Osteocyte (in vitro differentiated cells): Measurements from ENCODE around the gene MMRN1. TPM values are rescaled to one million over a fixed set of nuclear protein-coding genes. Genes with fewer than 3 reads are reported as not detected.

Experiments
- DNase-seq: peaks from one replicate; pipeline ENCODE4 v3.0.0; 2021; ENCODE audit warnings: mixed read lengths; ENCODE audit not compliant: unreplicated experiment; ENCODE audit errors: extremely low spot score
- H3K27ac Mint-ChIP-seq: one replicate; pipeline ENCODE4 v1.8.0; 2021; ENCODE audit warnings: mild to moderate bottlenecking, mixed read lengths; ENCODE audit not compliant: unreplicated experiment
- H3K27me3 Mint-ChIP-seq: one replicate; pipeline ENCODE4 v1.8.0; 2021; ENCODE audit warnings: mixed read lengths; ENCODE audit not compliant: unreplicated experiment
- H3K36me3 Mint-ChIP-seq: one replicate; pipeline ENCODE4 v1.8.0; 2021; ENCODE audit warnings: mixed read lengths; ENCODE audit not compliant: unreplicated experiment
- H3K4me1 Mint-ChIP-seq: one replicate; pipeline ENCODE4 v1.8.0; 2021; ENCODE audit warnings: mixed read lengths; ENCODE audit not compliant: unreplicated experiment
- H3K4me3 Mint-ChIP-seq: one replicate; pipeline ENCODE4 v1.8.0; 2021; ENCODE audit warnings: mild to moderate bottlenecking, moderate library complexity, mixed read lengths; ENCODE audit not compliant: unreplicated experiment
- H3K9me3 Mint-ChIP-seq: one replicate; pipeline ENCODE4 v1.8.0; 2021; ENCODE audit warnings: mixed read lengths; ENCODE audit not compliant: unreplicated experiment
- long read RNA-seq: library from polyadenylated mRNA; unstranded; transcript quantifications from one replicate; pipeline ENCODE4 v2.0.0, GENCODE V29; 2021
- total RNA-seq: library from RNA; stranded (reverse); gene quantifications from 2 replicates; pipeline ENCODE4 v1.2.1, GENCODE V29; 2021
- TF ChIP-seq, protein P1 (sequence below): fragments of 200-600 bp; sonication (generic); IDR thresholded peaks from 2 replicates; pipeline ENCODE4 v1.5.0; 2021; ENCODE audit warnings: antibody characterized with exemption, mild to moderate bottlenecking, moderate library complexity

Gene MMRN1, protein sequence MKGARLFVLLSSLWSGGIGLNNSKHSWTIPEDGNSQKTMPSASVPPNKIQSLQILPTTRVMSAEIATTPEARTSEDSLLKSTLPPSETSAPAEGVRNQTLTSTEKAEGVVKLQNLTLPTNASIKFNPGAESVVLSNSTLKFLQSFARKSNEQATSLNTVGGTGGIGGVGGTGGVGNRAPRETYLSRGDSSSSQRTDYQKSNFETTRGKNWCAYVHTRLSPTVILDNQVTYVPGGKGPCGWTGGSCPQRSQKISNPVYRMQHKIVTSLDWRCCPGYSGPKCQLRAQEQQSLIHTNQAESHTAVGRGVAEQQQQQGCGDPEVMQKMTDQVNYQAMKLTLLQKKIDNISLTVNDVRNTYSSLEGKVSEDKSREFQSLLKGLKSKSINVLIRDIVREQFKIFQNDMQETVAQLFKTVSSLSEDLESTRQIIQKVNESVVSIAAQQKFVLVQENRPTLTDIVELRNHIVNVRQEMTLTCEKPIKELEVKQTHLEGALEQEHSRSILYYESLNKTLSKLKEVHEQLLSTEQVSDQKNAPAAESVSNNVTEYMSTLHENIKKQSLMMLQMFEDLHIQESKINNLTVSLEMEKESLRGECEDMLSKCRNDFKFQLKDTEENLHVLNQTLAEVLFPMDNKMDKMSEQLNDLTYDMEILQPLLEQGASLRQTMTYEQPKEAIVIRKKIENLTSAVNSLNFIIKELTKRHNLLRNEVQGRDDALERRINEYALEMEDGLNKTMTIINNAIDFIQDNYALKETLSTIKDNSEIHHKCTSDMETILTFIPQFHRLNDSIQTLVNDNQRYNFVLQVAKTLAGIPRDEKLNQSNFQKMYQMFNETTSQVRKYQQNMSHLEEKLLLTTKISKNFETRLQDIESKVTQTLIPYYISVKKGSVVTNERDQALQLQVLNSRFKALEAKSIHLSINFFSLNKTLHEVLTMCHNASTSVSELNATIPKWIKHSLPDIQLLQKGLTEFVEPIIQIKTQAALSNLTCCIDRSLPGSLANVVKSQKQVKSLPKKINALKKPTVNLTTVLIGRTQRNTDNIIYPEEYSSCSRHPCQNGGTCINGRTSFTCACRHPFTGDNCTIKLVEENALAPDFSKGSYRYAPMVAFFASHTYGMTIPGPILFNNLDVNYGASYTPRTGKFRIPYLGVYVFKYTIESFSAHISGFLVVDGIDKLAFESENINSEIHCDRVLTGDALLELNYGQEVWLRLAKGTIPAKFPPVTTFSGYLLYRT
- not detected in 2 replicates for total RNA-seq
- long read RNA-seq: 0 reads

DNA sequence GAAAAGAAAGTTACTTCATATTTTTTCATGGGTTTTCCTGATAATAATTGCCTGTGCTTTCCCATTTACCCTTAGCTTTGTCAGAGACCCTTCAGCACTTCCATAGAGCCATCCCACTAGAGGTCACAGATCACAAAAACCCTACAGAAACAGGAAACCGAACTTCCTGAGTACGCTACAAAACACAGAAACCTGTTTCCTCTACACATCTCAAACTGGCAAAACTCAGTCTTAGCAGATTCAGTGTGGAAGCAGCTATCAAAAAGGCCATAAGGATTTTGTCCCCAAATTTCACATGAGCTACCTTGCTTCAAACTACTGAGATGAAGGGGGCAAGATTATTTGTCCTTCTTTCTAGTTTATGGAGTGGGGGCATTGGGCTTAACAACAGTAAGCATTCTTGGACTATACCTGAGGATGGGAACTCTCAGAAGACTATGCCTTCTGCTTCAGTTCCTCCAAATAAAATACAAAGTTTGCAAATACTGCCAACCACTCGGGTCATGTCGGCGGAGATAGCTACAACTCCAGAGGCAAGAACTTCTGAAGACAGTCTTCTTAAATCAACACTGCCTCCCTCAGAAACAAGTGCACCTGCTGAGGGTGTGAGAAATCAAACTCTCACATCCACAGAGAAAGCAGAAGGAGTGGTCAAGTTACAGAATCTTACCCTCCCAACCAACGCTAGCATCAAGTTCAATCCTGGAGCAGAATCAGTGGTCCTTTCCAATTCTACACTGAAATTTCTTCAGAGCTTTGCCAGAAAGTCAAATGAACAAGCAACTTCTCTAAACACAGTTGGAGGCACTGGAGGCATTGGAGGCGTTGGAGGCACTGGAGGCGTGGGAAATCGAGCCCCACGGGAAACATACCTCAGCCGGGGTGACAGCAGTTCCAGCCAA lies at the start of gene MMRN1:
Gene MMRN1, plus strand, starts transcription at position 206 of the 902 bp plus-strand sequence. Its CDS starts 118 bp downstream, at position 324.
- H3K9me3 Mint-ChIP-seq: no peaks in the 10 kb centered on the region
- H3K4me3 Mint-ChIP-seq: no peak within 1 kb of the TSS
- H3K4me1 Mint-ChIP-seq: no peaks in the 10 kb centered on the region
- H3K27ac Mint-ChIP-seq: no peak within 1 kb of the TSS
- no peaks in the 10 kb centered on the region for H3K36me3 Mint-ChIP-seq
- TF ChIP-seq, protein P1, sequence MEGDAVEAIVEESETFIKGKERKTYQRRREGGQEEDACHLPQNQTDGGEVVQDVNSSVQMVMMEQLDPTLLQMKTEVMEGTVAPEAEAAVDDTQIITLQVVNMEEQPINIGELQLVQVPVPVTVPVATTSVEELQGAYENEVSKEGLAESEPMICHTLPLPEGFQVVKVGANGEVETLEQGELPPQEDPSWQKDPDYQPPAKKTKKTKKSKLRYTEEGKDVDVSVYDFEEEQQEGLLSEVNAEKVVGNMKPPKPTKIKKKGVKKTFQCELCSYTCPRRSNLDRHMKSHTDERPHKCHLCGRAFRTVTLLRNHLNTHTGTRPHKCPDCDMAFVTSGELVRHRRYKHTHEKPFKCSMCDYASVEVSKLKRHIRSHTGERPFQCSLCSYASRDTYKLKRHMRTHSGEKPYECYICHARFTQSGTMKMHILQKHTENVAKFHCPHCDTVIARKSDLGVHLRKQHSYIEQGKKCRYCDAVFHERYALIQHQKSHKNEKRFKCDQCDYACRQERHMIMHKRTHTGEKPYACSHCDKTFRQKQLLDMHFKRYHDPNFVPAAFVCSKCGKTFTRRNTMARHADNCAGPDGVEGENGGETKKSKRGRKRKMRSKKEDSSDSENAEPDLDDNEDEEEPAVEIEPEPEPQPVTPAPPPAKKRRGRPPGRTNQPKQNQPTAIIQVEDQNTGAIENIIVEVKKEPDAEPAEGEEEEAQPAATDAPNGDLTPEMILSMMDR: no peak
- H3K27me3 Mint-ChIP-seq: peaks cover 33% of the 10 kb centered on the region
- DNase-seq: no peak

DNA sequence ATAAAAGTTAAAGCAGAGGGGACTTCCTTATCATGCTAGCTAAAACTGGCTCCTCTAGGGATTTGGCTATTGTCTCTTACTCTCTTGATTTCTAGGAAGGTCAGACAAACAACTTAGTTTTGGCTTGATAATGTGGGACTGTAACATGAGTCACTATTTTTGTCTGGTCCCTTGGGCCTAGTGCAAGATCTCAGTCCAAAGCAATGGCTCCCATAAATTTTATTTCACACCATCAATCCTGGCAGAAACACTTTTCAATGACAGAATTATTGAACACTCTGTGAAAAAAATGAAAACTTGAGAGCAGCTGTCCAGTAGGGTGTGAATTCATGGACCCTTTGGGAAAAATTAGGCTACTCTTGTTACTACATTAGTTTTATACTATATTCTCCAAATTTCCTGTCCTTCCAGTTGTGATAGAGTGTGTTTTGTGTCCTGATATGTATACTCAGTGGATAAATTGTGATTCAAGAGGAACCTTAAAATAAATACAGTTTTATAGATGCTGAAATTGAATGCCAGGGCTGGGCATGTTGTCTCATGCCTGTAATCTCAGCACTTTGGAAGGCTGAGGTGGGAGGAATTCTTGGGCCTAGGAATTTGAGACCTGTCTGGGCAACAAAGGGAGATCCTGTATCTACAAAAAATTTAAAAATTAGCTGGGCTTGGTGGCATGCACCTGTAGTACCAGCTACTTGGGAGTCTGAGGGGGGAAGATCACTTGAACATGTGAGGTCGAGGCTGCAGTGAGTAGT lies 46.9 kb upstream of the MMRN1 start:
- no peaks in the 10 kb centered on the region for H3K4me1 Mint-ChIP-seq
- H3K27me3 Mint-ChIP-seq: peaks cover 32% of the 10 kb centered on the region
- no peak overlapping the region for H3K27ac Mint-ChIP-seq
- no peaks in the 10 kb centered on the region for H3K36me3 Mint-ChIP-seq
- TF ChIP-seq, protein P1: no peak
- H3K4me3 Mint-ChIP-seq: no peak overlapping the region
- no peak for DNase-seq
- H3K9me3 Mint-ChIP-seq: peaks cover 14% of the 10 kb centered on the region

DNA sequence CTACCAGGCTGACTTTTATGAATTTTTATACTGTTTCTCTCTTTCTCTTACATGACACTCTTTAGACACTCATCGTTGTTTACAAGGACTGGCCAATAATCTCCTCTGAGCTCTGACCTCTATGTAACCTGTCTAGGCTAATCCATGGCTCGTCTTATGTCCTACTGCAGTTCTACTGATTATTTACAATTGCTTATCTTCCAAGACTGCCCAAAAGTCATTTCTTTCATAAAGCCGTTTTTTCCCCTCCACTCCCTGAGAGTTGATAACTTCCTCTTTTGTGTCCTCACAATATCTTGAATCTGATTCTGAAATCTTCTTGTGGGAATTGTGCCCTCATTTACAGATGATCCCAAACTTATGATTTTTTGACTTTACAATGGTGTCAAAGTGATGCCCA lies 39.4 kb upstream of the MMRN1 start:
- no peak for DNase-seq
- peaks cover 29% of the 10 kb centered on the region for H3K27me3 Mint-ChIP-seq
- no peak overlapping the region for H3K27ac Mint-ChIP-seq
- no peaks in the 10 kb centered on the region for H3K36me3 Mint-ChIP-seq
- TF ChIP-seq, protein P1: no peak
- peaks cover 12% of the 10 kb centered on the region for H3K9me3 Mint-ChIP-seq
- H3K4me3 Mint-ChIP-seq: no peak overlapping the region
- H3K4me1 Mint-ChIP-seq: no peaks in the 10 kb centered on the region

DNA sequence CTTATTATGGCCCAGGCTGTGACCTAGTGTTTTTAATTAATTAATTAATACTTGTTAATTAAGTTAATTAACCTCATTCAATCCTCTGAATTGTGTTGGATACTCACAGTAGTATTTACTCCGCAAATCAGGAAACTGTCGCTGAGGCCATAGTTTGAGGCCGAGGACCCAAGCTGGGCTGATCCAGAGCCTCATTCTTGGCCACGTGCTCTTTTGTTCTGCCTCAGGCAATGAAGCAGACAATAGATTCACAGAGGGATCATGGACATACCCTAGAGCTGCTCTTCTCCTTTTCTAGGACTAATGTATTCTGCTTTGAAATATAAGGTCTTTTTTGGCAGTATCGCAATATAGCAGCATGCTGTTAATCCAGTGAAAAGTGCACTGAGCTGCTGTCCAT lies 33.7 kb upstream of the MMRN1 start:
- Mint-ChIP-seq H3K27me3 (peaks cover 22% of the 10 kb centered on the region), H3K4me1 (no peaks in the 10 kb centered on the region), H3K9me3 (no peaks in the 10 kb centered on the region), H3K4me3 (no peak overlapping the region), H3K36me3 (no peaks in the 10 kb centered on the region), H3K27ac (no peak overlapping the region)
- DNase-seq: no peak
- TF ChIP-seq, protein P1: no peak
